GM23338 (cell line): ENCODE data around the gene DNAJC22. TPM values are rescaled to one million over a fixed set of nuclear protein-coding genes. Genes with fewer than 3 reads are reported as not detected.
A peak's percentile ranks its signal among the peaks of the same experiment; 100 is the strongest.

Experiments used
- ATAC-seq: fragments of 200-7000 bp; cut with Tn5 transposase; 3 replicates; pipeline ENCODE4 v1.9.1; 2020
- DNase-seq: peaks from one replicate; pipeline ENCODE4 v3.0.0-alpha.2; 2015; ENCODE audit warnings: low spot score
- H2AFZ ChIP-seq: fragments of 200-600 bp; sonication (generic); 2 replicates; pipeline ENCODE4 v1.8.0; 2016; ENCODE audit warnings: antibody characterized with exemption, mild to moderate bottlenecking, moderate library complexity
- H3F3A ChIP-seq: fragments of 200-600 bp; sonication (generic); replicated peaks from 2 replicates; pipeline ENCODE4 v1.8.0; 2017; ENCODE audit warnings: antibody characterized with exemption, mixed run types, low read depth
- H3K27ac ChIP-seq: fragments of 200-600 bp; sonication (generic); 2 replicates; pipeline ENCODE4 v1.6.1; 2016; ENCODE audit warnings: low read depth
- H3K27me3 ChIP-seq: fragments of 200-600 bp; sonication (generic); 2 replicates; pipeline ENCODE4 v1.8.0; 2016; ENCODE audit warnings: mild to moderate bottlenecking, mixed run types, moderate library complexity; ENCODE audit not compliant: insufficient read depth
- H3K36me3 ChIP-seq: fragments of 200-600 bp; sonication (generic); 2 replicates; pipeline ENCODE4 v1.8.0; 2016; ENCODE audit warnings: mild to moderate bottlenecking; ENCODE audit not compliant: insufficient read depth
- H3K4me1 ChIP-seq: fragments of 200-600 bp; sonication (generic); 2 replicates; pipeline ENCODE4 v1.8.0; 2016; ENCODE audit warnings: mild to moderate bottlenecking, moderate library complexity; ENCODE audit not compliant: insufficient read depth
- H3K4me2 ChIP-seq: fragments of 200-600 bp; sonication (generic); 2 replicates; pipeline ENCODE4 v1.7.1; 2017; ENCODE audit warnings: mixed run types
- H3K4me3 ChIP-seq: fragments of 200-600 bp; sonication (generic); 2 replicates; pipeline ENCODE4 v1.6.1; 2016; ENCODE audit warnings: mixed run types
- H3K79me2 ChIP-seq: fragments of 200-600 bp; sonication (generic); replicated peaks from 2 replicates; pipeline ENCODE4 v1.8.0; 2017; ENCODE audit warnings: mild to moderate bottlenecking; ENCODE audit not compliant: insufficient read depth
- H3K9me2 ChIP-seq: fragments of 200-600 bp; sonication (generic); 2 replicates; pipeline ENCODE4 v1.8.0; 2017; ENCODE audit not compliant: insufficient read depth
- H4K20me1 ChIP-seq: fragments of 200-600 bp; sonication (generic); replicated peaks from 2 replicates; pipeline ENCODE4 v1.8.0; 2017; ENCODE audit warnings: mild to moderate bottlenecking; ENCODE audit not compliant: insufficient read depth
- H3K27ac Mint-ChIP-seq: 2 replicates; pipeline ENCODE4 v1.8.0; 2020; ENCODE audit warnings: inconsistent platforms, mild to moderate bottlenecking, moderate library complexity, mixed read lengths
- H3K27me3 Mint-ChIP-seq: 3 replicates; pipeline ENCODE4 v1.8.0; 2022; ENCODE audit warnings: low read depth, mild to moderate bottlenecking, moderate library complexity, mixed read lengths, inconsistent platforms; ENCODE audit not compliant: insufficient read depth, poor library complexity
- H3K36me3 Mint-ChIP-seq: 3 replicates; pipeline ENCODE4 v1.8.0; 2021; ENCODE audit warnings: low read depth, mild to moderate bottlenecking, inconsistent platforms, moderate library complexity, mixed read lengths
- H3K4me1 Mint-ChIP-seq: 3 replicates; pipeline ENCODE4 v1.8.0; 2020; ENCODE audit warnings: mild to moderate bottlenecking, inconsistent platforms, mixed read lengths
- H3K4me3 Mint-ChIP-seq: 3 replicates; pipeline ENCODE4 v1.8.0; 2021; ENCODE audit warnings: moderate library complexity, mild to moderate bottlenecking, inconsistent platforms, mixed read lengths
- H3K9me3 Mint-ChIP-seq: 3 replicates; pipeline ENCODE4 v1.8.0; 2020; ENCODE audit warnings: moderate library complexity, mild to moderate bottlenecking, inconsistent platforms, mixed read lengths
- CREB1 ChIP-seq: fragments of 250-450 bp; sonication (Bioruptor Pico); IDR thresholded peaks from 2 replicates; pipeline ENCODE4 v1.5.0; 2020; ENCODE audit warnings: low read depth, mild to moderate bottlenecking, moderate library complexity
- EZH2 ChIP-seq: fragments of 200-600 bp; sonication (generic); IDR thresholded peaks from one replicate; pipeline ENCODE4 v1.8.0; 2017; ENCODE audit warnings: antibody characterized with exemption, mild to moderate bottlenecking, low read depth; ENCODE audit not compliant: unreplicated experiment
- EZH2phosphoT487 ChIP-seq: fragments of 200-600 bp; sonication (generic); IDR thresholded peaks from one replicate; pipeline ENCODE4 v1.8.1; 2018; ENCODE audit warnings: antibody characterized with exemption; ENCODE audit not compliant: unreplicated experiment
- JUNB ChIP-seq: IDR thresholded peaks from one replicate; pipeline ENCODE4 v1.6.1; 2016; ENCODE audit warnings: antibody characterized with exemption; ENCODE audit not compliant: unreplicated experiment
- NANOG ChIP-seq: IDR thresholded peaks from 2 replicates; pipeline ENCODE4 v1.6.1; 2016; ENCODE audit warnings: antibody characterized with exemption, borderline replicate concordance
- POLR2AphosphoS5 ChIP-seq: IDR thresholded peaks from 2 replicates; pipeline ENCODE4 v1.6.1; 2016; ENCODE audit warnings: antibody characterized with exemption, low read depth
- REST ChIP-seq: IDR thresholded peaks from one replicate; pipeline ENCODE4 v1.6.1; 2018; ENCODE audit warnings: antibody characterized with exemption; ENCODE audit not compliant: unreplicated experiment
- STAT1 ChIP-seq: IDR thresholded peaks from one replicate; pipeline ENCODE4 v1.6.1; 2016; ENCODE audit warnings: antibody characterized with exemption; ENCODE audit not compliant: unreplicated experiment
- ZNF114 ChIP-seq: fragments of 250-450 bp; sonication (Bioruptor Pico); IDR thresholded peaks from 2 replicates; pipeline ENCODE4 v1.5.0; 2020; ENCODE audit warnings: mild to moderate bottlenecking, moderate library complexity
- ZNF331 ChIP-seq: fragments of 250-450 bp; sonication (Bioruptor Pico); IDR thresholded peaks from 2 replicates; pipeline ENCODE4 v1.5.0; 2020; ENCODE audit warnings: low read depth, mild to moderate bottlenecking, moderate library complexity
- ZNF462 ChIP-seq: fragments of 250-450 bp; sonication (Bioruptor Pico); IDR thresholded peaks from 2 replicates; pipeline ENCODE4 v1.5.0; 2020; ENCODE audit warnings: mild to moderate bottlenecking, moderate library complexity
- polyA plus RNA-seq: library from polyadenylated mRNA; unstranded; fragments of >200 nt; fragmentation: Nextera tagmentation; extraction: Ambion mirVana; gene quantifications from 2 replicates; pipeline ENCODE4 v1.2.1, GENCODE V29; 2016
- total RNA-seq: library from RNA; depleted of rRNA; stranded (reverse); fragments of >200 nt; shearing (Covaris generic); gene quantifications from 2 replicates; pipeline ENCODE4 v1.2.3, GENCODE V29; 2014

Gene DNAJC22
- total and polyA plus RNA-seq, 2 experiments from 2014 or later: 0.10 TPM; not detected in 1

- peaks cover 11% of the 10 kb centered on the region for H3K4me1 Mint-ChIP-seq
- no peak for DNase-seq
- Histone ChIP-seq H3K27me3 (0 out of 2 replicates have a peak, but pooled peaks cover 9% of the 10 kb centered on the region), H4K20me1 (no peaks in the 10 kb centered on the region), H2AFZ (peak overlapping the region; percentile 67; the same call in 1 of the 2 replicates), H3K27ac (no peak overlapping the region), H3K9me2 (no peaks in the 10 kb centered on the region), H3K4me2 (peak overlapping the region; percentile 97), H3F3A (no peaks in the 10 kb centered on the region; the same call in 1 of the 2 replicates), H3K36me3 (peaks cover 18% of the 10 kb centered on the region; the same call in 1 of the 2 replicates), H3K4me3 (peak overlapping the region; percentile 66), H3K4me1 (peaks cover 11% of the 10 kb centered on the region; the same call in 1 of the 2 replicates), H3K79me2 (peaks cover 6% of the 10 kb centered on the region; the same call in 1 of the 2 replicates)
- H3K27ac Mint-ChIP-seq: peak overlapping the region; percentile 98
- no peak for TF ChIP-seq ZNF114 (CRISPR knock-in tag)
- no peak for TF ChIP-seq POLR2AphosphoS5
- TF ChIP-seq NANOG: no peak
- no peak for TF ChIP-seq EZH2
- peak overlapping the region; percentile 100 for H3K4me3 Mint-ChIP-seq
- peaks cover 36% of the 10 kb centered on the region for H3K36me3 Mint-ChIP-seq
- H3K27me3 Mint-ChIP-seq: peaks cover 6% of the 10 kb centered on the region
- no peaks in the 10 kb centered on the region for H3K9me3 Mint-ChIP-seq
- no peak for ATAC-seq
Measured at GRCh38 chr12:49323524-49324097, 23.1 kb upstream of the DNAJC22 start.

- Histone ChIP-seq H3F3A (no peaks in the 10 kb centered on the region; the same call in 1 of the 2 replicates), H2AFZ (no peak overlapping the region), H3K27me3 (no peaks in the 10 kb centered on the region), H3K4me1 (peaks cover 11% of the 10 kb centered on the region; the same call in 1 of the 2 replicates), H3K27ac (no peak overlapping the region), H3K79me2 (peaks cover 6% of the 10 kb centered on the region; the same call in 1 of the 2 replicates), H3K9me2 (no peaks in the 10 kb centered on the region), H3K4me2 (no peak overlapping the region), H3K4me3 (no peak overlapping the region), H4K20me1 (no peaks in the 10 kb centered on the region), H3K36me3 (peaks cover 18% of the 10 kb centered on the region; the same call in 1 of the 2 replicates)
- H3K4me3 Mint-ChIP-seq: no peak overlapping the region
- H3K9me3 Mint-ChIP-seq: no peaks in the 10 kb centered on the region
- ATAC-seq (no peak), DNase-seq (no peak)
- H3K27ac Mint-ChIP-seq: no peak overlapping the region
- peaks cover 48% of the 10 kb centered on the region for H3K36me3 Mint-ChIP-seq
- peaks cover 6% of the 10 kb centered on the region for H3K27me3 Mint-ChIP-seq
- peaks cover 11% of the 10 kb centered on the region for H3K4me1 Mint-ChIP-seq
- TF ChIP-seq NANOG (no peak), EZH2phosphoT487 (no peak), ZNF462 (CRISPR knock-in tag) (no peak), ZNF114 (CRISPR knock-in tag) (no peak), STAT1 (no peak), REST (no peak), ZNF331 (CRISPR knock-in tag) (no peak), JUNB (no peak), CREB1 (CRISPR knock-in tag) (no peak)
Measured at GRCh38 chr12:49325606-49326005, 21.1 kb upstream of the DNAJC22 start.
